GM15510 (cell line): ENCODE measurements around the gene TANC1.

Source experiments
- POLR2A ChIP-seq: IDR thresholded peaks from 3 replicates; pipeline ENCODE4 v1.6.1; 2011; ENCODE audit warnings: borderline replicate concordance; ENCODE audit not compliant: insufficient read length; ENCODE audit errors: extremely low read depth

Gene TANC1

DNA sequence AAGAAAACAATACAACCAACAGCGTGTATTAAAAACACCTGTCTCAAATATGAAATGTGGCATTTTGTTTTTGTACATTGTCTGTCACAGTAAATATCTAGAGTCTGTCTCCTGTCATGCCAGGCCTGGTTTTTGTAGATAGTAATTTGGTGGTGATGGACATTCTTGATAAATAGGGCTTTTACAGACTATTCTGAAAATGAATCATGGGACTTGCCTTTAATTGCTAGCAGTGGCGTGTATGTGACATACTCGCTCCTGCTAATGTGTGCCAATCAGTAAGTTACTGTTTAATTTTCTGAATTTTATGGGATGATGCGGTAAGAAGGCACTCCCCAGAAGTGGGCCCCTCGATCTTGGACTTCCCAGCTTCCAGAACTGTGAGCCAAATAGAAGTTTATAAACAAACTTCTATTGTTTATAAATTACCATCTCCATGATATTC lies 83.7 kb downstream of the TANC1 start:
- TF ChIP-seq POLR2A = no peak

- TF ChIP-seq POLR2A = no peak
Measured at GRCh38 chr2:159053161-159054031, 85.0 kb downstream of the TANC1 start.

DNA sequence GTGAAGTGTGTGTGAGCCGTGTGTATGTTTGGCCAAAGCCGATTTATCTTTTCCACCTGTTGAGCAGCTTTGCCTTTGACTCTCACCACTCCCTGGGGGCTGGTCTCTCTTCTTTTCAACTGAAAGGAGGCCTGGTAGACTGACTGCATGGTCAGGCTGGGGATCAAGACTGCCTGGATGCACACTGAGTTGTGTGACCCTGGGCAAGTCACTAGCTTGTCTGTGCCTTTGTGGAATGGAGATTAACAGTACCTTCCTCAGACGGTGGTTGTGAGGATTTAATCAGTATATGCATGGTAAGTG lies 85.5 kb downstream of the TANC1 start:
- no peak for TF ChIP-seq POLR2A

- TF ChIP-seq POLR2A = no peak
Measured at GRCh38 chr2:159054985-159055384, 86.5 kb downstream of the TANC1 start.

GRCh38 chr2:159060518-159060917 lies 92.1 kb downstream of the TANC1 start:
- TF ChIP-seq POLR2A = no peak

DNA sequence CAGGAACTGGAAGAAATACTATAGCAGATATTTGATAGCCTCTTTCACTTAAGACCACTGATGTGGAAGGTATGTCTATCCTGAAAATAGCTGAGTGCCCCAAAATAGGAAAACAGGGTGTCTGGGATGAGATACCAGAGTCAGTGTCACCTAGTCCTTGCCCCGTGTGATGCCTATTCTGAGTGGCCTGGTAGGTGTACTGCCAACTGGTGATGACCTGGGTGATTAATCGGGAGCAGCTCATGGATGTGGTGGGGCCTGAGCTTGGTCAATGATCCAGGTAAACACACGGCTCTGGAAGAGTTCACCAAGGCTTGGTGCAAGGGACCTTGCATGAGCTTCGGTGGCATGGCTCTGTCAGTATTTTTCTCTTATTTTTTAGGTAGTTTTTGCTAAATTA lies 95.2 kb downstream of the TANC1 start:
- TF ChIP-seq POLR2A = no peak

DNA sequence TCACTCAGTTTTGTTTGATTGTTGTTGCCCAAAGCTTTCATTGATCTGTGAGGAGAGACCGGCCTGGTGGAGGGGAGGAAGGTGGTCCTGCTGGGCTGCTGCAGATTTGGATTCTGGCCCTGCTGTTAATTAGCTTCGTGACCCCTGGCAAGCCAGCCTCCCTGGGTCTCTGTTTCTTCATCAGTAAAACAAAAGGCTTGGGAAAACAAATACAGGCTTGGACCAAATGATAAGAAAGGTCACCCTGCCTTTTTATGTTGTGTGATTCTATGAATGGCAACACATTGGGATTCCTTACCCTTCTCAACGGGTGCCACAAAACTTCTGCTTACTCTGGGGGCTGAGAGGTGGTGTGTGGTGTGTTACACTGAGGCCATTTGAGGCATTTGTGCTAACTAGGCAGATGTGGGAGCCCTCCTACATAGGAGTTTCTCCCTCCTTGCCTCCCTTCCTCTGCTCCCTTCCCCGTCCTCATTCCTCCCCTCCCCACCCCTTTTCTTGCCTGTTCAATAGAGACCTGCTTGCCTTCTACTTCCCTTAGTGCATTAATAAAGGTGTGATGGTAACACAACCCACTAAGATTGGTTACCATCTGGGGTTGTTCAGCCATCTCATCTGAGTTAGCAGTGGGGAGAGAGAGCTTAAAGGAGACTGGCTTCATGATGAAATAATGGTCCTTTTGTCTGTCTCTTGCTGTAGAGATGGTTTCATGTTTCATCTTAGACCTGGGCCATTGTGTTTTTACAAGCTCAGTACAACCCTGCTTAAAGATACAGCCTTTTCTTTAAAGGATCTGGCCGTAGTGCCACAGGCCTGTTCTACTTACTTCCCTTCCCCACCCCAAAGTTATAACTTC lies 96.2 kb downstream of the TANC1 start:
- no peak for TF ChIP-seq POLR2A

DNA sequence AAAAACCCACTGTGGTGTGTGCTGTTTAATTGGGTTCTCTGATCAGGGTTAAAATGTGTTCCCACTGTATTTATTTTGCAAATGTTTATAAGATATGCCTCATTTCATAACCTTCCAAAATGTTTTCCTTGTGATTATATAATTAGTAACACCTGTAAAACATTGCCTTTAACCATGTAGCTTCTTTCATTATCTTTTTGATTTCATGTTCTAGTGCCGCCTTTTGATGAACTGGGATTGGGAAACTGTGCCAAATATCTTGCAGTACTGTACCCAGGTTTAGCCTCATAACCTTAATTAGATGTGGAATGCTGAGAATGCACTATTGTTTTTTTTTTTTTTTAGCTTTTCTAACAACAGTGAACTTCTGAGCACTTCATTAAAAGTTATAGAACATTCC lies 96.9 kb downstream of the TANC1 start:
- TF ChIP-seq POLR2A = no peak

DNA sequence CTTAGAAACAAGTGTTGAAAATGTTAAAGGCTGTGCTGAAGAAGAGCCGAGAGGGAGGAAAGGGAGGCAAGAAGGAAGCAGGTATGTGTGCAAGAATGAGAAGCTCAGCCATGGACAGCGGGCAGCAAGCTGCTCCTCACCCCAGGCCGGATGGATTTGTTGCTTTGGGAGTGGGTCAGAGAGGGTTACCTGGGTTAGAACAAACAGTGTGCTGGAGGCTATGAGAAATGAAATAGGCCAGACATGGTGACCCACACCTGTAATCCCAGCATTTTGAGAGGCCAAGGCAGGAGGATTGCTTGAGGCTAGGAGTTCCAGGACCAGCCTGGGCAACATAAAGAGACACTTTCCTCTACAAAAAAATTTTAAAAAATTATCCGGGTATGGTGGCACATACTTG lies 97.5 kb downstream of the TANC1 start:
- TF ChIP-seq POLR2A = no peak

DNA sequence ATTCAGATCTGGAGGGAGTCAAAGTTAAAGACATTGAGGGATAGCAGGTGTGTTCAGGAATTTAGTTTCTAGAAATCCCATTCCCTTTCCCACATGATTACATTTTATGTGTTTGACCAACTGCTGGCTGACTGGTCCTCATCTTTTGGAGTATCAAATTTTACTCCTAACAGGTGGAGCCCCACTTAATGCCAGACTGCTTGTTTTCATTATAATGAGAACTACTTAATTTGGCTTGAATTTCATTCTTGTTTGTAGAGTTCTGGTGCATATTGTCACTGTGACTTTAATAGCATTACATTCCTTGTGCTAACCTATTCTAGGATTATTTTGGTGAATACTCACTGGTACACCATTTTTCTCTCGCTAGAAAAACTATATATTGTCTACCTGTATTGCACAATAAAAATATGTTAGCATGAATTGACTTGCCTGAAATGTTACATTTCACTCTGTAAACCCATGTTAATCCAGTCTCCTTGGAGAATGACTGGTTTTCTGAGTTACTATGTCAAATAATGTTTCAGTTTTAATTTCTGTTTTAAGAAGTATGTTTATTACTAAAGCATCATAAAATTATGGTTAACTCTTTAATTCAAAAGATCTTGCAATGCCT lies 98.2 kb downstream of the TANC1 start:
- no peak for TF ChIP-seq POLR2A

GRCh38 chr2:159067971-159068370 lies 99.5 kb downstream of the TANC1 start:
- TF ChIP-seq POLR2A = no peak

DNA sequence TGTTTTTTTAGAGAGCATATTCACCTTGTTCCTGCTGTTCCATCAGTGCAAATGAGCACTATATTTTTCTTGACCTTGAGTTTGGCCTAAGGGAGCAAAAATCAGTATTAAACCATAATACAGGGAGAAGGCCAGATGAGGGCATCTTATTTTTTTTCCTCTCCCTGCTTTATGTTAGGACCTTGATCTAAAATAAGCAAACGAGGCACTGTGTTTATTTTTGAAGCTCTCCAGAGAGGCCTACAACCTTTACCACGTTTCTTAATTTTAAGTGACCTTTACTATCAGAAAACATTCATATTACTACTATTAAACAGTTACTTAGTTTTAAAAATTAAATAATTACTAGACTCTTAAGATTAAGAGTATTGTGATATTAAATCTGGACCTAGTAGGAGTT lies 100.8 kb downstream of the TANC1 start:
- TF ChIP-seq POLR2A = no peak

DNA sequence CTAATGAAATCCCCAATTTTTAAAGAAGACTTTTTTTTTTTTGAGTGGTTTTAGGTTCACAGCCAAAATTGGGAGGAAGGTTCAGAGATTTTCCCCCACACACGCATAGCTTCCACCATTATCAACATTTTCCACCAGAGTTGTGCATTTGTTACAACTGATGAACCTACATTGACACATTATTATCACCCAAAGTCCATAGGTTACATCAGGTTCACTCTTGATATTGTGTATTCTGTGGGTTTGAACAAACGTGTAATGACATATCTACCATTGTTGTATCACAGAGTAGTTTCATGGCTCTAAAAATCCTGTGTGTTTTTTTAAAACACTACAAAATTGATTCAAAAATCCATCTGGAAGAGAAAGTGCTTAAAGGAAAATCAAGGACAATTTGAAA lies 101.8 kb downstream of the TANC1 start:
- no peak for TF ChIP-seq POLR2A

DNA sequence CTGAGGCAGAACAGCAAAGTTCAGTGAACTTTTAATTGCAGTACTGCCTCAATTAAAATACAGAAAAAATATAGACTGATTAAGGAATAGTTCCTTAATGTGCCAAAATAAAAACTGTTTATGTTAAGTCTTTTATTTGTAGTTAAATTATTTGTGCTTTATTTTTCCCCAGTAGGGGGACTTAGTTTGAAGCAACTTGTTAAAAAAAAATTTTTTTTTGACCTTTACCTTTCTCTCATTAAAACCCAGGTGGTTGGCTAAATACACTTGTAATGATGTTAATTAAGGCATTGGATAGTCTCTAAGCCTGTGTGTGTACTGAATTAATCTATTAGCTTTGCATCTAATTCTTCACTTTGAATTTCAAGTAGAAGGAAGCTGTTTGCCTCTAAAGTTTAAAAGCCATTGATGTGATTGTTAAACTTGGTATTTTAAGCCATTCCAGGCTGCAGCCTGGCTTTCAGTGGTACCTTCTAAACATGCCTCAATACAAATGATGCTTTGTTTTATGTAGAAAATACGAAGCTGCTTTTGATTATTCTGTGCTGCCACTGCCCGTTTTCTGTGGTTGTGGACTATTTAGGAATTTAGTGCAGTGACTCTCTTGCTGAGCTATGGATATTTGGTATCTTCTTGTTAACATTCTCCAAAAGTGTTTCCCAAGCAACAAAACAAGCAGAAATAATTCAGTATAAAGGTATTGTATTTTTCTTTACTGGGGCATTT lies 102.9 kb downstream of the TANC1 start:
- TF ChIP-seq POLR2A = no peak

DNA sequence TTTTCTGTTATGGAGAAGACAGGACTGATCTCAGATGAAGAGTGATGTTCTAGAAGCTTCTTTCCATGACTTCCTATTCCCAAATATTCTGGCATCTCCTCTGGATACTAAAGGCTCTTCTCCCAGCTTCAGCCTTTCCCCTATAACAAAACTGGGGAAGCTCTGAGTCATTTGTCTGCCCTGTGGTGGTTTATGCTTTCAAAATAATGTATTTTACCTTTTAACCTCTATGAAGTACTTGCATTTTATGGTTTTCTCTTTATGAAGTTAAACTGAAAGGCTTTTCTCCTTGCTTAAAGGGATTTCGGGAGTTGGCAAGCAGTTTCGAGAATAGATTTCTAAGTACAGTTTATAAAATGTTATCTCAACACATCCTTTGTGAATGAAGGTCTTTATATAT lies 104.4 kb downstream of the TANC1 start:
- TF ChIP-seq POLR2A = no peak
